ENCODE measurements around the gene SEC61B.
"Not testable (repeated sequence)": the region's sequence is repeated elsewhere in the genome, so short reads cannot be mapped to it uniquely, and the experiment has no call there.

SEC61B gene

GRCh38 chr9:99235926-99236634 is 14.0 kb downstream of the SEC61B start:
- in situ Hi-C loops (cut with HindIII; ENCODE audit: low sequenced_read_pairs) = no loop called here

- in situ Hi-C loops (cut with HindIII; ENCODE audit: low sequenced_read_pairs) = no loop called here
These were observed 15.3 kb downstream of the SEC61B start for GRCh38 chr9:99237356-99237755.

GRCh38 chr9:99237849-99238248 is 15.8 kb downstream of the SEC61B start:
- in situ Hi-C loops (cut with HindIII; ENCODE audit: low sequenced_read_pairs) = not testable (repeated sequence)

GRCh38 chr9:99238331-99238730 is 16.2 kb downstream of the SEC61B start:
- in situ Hi-C loops (cut with HindIII; ENCODE audit: low sequenced_read_pairs) = no loop called here

- in situ Hi-C loops (cut with HindIII; ENCODE audit: low sequenced_read_pairs) = no loop called here
These were observed 17.4 kb downstream of the SEC61B start for GRCh38 chr9:99239341-99240060.

GRCh38 chr9:99241106-99241505 is 19.0 kb downstream of the SEC61B start:
- in situ Hi-C loops (cut with HindIII; ENCODE audit: low sequenced_read_pairs) = no loop called here

GRCh38 chr9:99244344-99245260 is 22.5 kb downstream of the SEC61B start:
- in situ Hi-C loops (cut with HindIII; ENCODE audit: low sequenced_read_pairs) = no loop called here

- in situ Hi-C loops (cut with HindIII; ENCODE audit: low sequenced_read_pairs) = no loop called here
These were observed 27.5 kb downstream of the SEC61B start for GRCh38 chr9:99249619-99250018.

GRCh38 chr9:99251157-99251556 is 29.1 kb downstream of the SEC61B start:
- in situ Hi-C loops (cut with HindIII; ENCODE audit: low sequenced_read_pairs) = no loop called here

GRCh38 chr9:99253134-99253533 is 31.1 kb downstream of the SEC61B start:
- in situ Hi-C loops (cut with HindIII; ENCODE audit: low sequenced_read_pairs) = no loop called here

- in situ Hi-C loops (cut with HindIII; ENCODE audit: low sequenced_read_pairs) = no loop called here
These were observed 31.8 kb downstream of the SEC61B start for GRCh38 chr9:99253772-99254431.

GRCh38 chr9:99255651-99256050 is 33.6 kb downstream of the SEC61B start:
- in situ Hi-C loops (cut with HindIII; ENCODE audit: low sequenced_read_pairs) = no loop called here

- in situ Hi-C loops (cut with HindIII; ENCODE audit: low sequenced_read_pairs) = no loop called here
These were observed 35.8 kb downstream of the SEC61B start for GRCh38 chr9:99257723-99258389.

GRCh38 chr9:99259231-99259918 is 37.3 kb downstream of the SEC61B start:
- in situ Hi-C loops (cut with HindIII; ENCODE audit: low sequenced_read_pairs) = no loop called here

- in situ Hi-C loops (cut with HindIII; ENCODE audit: low sequenced_read_pairs) = no loop called here
These were observed 39.8 kb downstream of the SEC61B start for GRCh38 chr9:99261923-99262322.

- in situ Hi-C loops (cut with HindIII; ENCODE audit: low sequenced_read_pairs) = no loop called here
These were observed 40.9 kb downstream of the SEC61B start for GRCh38 chr9:99262949-99263418.

- in situ Hi-C loops (cut with HindIII; ENCODE audit: low sequenced_read_pairs) = no loop called here
These were observed 42.1 kb downstream of the SEC61B start for GRCh38 chr9:99264070-99264680.

- in situ Hi-C loops (cut with HindIII; ENCODE audit: low sequenced_read_pairs) = no loop called here
These were observed 43.6 kb downstream of the SEC61B start for GRCh38 chr9:99265691-99266090.

Data from DLD1 (cell line).